GM18907 (cell line): ENCODE data around the gene FAM222B.
A peak's percentile ranks its signal among the peaks of the same experiment; 100 is the strongest.
"Not testable (repeated sequence)": the region's sequence is repeated elsewhere in the genome, so short reads cannot be mapped to it uniquely, and the experiment has no call there.

Source experiments
- ATAC-seq: cut with Tn5 transposase; IDR thresholded peaks from one replicate; pipeline ENCODE4 v1.9.1; 2021; ENCODE audit warnings: mild to moderate bottlenecking, moderate library complexity; ENCODE audit not compliant: unreplicated experiment

The FAM222B gene

DNA sequence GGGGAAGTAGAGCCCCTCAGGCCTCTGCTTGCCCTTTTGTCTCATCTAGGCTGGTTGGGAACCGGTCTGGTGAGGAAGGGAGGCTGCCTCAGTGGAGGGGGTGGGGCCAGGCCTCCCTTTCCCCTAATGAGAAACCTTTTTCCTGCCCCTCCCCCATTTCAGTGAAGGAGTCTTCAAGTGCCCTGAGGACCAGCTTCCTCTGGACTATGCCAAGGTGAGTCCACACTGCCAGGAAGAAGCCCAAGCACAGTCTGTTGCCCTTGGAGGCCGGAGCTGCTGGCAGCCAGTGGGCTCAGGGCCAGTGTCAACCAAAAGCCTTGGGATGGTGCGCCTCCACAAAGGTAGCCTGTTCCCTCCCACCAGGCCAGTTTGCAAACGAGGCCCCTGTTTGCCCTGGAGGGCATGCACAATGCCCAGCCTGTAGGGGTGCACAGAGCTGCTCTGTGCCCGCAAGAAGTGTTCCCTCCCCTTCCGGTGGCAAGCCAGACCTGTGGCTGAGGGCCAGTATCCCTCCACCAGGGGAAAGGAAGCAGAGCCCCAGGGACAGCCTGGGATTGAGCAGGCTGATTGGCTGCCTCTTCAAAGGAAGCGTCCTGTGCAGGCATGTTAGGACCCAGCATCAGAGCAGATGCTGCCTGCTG lies 95.4 kb downstream of the FAM222B start:
- no peak for ATAC-seq

DNA sequence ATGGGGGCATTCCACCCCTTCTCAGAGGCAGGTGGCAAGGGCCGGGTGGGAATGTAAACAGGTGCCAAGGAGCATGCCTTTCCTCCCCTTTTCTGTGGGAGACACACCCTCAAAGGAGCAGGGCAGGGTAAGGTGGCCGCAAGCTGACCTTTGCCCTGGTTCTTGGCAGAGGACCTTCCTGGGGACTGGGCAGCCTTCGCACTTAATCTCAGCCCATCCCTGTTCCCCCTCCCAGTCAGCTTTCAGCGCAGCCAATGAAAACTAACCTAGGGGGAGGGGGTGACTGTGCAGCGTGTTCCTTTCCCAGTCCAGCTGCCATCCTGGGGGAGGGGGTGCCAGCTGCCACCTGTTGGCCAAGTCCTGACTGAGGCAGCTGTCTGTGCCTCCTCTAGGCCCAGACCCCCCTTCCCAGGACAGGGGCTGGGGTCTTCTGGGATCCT lies 96.0 kb downstream of the FAM222B start:
- ATAC-seq = no peak

DNA sequence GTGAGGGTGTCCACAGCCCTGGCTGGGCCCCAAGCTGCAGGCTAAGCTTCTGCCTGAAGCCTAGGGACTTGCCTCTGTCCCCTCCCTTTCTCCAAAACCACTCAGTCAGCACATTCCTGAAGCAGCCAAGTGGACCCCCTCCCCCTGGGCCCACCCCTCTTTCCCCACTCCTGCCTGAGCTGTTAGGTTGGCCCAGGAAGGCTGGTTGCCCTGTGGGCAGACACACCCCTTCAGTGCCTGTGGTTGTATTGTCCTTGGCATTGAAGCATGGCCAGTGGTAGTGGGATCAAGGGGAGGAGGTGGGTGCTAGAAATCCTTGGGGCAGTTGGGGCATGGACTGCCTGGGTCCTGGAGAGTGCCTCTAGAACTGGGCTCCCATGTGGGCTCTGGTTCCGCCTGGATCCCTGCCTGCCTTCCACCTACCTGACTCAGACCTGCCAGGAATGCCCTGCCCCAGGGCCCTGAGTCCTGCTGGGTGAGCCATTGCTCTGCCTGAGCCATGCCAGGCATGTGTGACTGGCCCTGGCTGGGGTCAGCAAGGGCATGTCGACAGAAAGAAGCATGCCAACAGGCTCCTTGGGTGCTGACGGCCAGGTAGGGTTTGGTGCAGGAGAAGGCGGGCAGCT lies 96.7 kb downstream of the FAM222B start:
- no peak for ATAC-seq

DNA sequence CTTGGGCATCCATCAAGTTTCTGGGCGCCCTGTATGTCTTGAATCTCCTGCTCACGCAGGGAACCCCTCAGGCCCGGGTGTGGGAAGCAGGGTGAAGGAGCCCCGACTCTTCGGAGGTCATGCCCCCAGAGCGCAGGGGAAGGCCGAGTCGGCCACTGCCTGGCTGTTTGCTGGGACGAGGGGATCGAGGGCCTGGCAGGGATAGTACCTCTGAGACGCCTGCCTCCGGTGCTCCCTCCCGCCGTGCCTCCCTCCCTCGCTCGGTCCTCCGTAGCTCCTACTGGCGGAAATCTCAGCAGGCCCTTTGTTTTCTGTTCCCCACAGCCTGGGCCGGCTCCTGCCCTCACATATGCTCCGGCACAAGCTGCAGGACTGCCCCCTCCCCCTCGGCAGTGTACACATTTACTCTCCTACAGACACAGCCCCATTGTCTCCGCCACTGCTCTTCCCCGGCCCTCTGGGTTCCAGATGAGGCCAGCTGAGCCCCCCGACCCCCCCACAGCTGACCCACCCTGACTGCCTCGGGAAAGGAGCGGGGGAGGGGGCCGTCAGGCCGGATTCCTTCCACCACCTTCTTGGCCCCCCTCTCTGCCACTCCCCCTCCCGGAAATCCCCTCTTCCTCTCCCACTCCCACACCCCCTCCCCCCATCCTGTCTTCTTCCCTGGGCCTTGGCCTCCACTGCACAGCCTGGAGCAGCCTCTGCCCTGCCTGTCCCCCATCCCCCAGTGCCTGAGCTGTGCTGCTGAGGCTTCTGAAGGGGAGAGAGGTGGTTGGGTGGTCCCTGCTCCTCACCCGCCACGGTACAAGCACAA lies 97.4 kb downstream of the FAM222B start:
- no peak for ATAC-seq

DNA sequence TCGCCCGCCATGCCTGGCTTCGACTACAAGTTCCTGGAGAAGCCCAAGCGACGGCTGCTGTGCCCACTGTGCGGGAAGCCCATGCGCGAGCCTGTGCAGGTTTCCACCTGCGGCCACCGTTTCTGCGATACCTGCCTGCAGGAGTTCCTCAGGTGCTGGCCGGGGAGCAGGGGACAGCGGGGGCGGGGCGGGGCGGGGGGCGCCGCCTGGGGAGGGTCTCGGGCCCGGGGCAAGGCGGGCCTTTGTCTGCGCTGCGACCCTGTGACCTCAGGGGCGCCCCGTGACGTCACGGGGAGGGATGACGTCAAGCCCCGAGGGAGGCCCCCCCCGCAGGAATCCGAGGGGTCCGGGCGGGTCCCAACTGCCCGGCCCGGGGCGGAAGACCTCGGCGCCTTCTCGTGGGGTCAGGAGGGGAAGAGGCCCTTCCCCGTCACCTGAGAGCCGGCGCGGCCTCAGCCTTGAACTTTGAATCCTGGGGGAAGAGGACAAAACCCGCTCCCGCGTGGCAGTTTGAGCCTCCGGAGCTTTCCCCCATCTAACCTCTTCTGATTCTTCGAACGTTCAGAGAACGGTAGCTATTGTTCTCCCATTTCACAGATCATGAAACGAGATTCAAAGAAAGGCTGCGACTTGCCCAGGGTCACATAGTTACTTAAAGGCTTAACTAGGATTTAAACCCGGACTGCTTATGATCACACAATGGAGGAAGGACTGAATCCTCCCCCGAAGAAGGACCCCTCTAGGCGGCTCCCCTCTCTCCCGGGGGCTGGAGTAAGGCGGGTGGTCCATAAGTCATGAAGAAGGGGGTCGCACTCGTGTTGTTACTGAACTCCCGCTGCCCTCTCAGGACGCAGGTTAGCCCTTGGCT lies 98.3 kb downstream of the FAM222B start:
- ATAC-seq = no peak

DNA sequence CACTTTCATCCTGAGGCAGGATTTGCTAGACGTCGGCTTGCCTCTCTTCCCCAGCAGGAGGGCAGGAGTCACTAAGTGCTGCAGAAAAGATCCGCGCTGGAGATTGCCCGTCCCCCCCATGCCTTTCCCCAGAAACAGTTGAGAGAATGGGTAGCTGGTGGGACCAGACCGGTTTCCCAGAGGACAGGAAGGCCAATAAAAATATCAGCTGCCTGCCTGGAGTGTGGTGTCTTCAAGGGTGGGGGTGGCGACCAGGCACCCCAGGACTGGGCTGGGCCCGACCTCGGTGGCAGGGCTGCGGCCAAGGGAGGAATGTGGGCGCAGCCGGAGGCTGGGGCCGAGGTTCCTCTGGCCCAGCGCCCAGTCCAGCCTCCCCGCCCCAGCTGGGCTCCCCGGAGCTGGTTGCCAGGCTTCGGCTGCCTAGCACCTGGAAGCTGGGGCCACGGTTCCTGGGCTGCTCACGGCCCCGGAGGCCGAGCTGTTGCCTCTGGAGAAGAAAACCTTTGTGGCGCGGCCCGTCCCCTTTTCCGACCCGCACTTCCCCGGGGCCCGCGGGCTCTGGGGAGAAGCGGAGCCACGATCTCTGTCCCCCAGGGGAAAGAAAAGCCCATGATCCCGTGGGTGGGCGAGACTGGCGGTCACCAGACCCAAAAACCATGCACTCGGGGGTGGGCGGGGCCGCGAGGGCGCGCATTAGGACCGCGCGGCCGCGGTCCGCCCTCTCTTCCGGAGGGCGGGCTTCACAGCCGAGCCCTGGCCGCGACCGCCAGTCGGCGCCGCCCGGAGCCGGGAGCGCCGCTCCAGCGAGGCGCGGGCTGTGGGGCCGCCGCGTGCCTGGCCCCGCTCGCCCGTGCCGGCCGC lies 99.1 kb downstream of the FAM222B start, which contains the start of gene TRAF4:
TRAF4 (plus strand) TSS at position 769 of the 861 bp plus-strand sequence. CDS start 102 bp downstream, outside the sequence.
- ATAC-seq = peak; percentile 48

DNA sequence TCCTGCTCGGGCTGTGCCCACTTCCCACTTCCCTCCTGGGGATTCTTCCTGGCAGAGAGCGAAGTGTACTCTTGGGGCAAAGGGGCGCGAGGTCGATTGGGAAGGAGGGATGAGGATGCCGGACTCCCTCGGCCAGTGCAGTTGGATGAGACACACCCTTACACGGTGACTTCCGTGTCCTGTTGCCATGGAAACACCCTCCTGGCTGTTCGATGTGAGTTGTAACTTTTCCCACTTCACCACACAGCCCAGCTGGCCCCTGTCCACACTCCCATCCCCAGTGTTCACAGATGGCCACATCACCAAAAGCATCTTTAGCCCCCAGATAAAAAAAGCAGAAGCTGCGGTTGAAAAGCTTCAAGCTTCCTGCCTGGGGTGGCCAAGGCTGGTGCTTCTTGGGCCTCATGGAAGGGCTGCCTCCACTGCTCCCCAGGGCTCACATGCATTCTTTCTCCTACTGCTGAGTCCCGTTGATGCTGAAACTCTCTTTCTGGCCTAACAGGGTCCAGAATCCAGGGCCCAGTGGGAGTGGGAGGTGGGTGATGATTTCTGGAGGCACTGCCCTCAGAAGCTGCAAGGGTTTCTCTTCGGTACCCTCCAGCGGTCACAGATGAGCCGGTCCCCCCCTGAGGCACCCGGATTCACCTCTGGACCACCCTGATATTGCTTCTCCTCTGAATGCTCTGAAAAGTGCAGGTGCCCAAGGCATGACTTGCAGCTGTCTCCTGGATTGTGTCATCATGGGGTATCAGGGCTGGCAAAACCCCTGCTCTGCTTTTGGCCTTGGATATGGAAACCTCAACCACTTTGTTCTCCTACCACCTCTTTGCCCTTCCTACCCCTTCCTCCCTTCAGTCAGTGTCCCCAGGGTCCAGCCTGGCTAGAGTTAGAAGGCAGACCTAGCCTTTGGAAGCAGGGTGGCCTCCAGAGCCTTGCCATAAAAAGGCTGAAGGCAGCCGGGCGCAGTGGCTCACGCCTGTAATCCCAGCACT lies 100.9 kb downstream of the FAM222B start:
- ATAC-seq = peak; percentile 17

DNA sequence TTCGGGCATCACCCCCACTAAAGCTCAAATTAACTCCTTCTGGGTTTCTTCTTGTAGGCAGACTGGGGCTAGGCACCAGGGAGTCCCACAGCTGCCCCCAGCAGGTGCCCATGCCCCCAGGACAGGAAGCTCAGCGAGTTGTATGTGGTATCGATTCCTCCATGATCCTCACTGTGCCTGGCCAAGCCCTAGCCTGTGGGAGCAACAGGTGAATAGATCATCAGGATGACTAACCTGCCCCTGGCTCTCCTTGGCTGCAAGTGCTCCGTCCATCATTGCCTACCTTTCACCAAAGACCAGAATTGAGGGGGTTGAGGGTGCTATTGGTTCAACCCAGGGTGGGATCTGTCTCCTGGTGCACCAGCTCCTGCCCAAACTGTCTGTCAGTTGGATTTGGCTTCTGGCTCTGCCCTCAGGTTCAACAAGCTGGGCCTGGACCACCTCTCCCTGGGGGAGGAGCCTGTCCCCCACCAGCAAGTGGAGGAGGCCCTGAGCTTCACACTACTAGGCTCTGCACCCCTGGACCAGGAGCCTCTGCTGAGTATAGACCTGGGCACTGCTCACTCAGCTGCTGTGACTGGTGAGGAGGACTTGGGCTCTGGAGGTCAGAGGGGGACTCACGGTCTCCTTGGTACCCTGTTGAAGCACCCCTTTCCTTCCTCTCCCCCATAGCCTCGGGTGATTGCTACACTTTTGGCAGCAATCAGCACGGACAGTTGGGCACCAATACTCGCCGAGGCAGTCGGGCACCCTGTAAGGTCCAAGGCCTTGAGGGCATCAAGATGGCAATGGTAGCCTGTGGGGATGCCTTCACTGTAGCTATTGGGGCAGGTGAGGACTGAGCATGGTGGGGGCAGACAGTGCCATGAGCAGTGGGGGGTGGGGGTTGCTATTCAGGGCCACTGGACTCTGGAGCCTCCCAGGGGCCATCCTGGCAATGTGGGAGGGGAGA lies 101.9 kb downstream of the FAM222B start:
- no peak for ATAC-seq

DNA sequence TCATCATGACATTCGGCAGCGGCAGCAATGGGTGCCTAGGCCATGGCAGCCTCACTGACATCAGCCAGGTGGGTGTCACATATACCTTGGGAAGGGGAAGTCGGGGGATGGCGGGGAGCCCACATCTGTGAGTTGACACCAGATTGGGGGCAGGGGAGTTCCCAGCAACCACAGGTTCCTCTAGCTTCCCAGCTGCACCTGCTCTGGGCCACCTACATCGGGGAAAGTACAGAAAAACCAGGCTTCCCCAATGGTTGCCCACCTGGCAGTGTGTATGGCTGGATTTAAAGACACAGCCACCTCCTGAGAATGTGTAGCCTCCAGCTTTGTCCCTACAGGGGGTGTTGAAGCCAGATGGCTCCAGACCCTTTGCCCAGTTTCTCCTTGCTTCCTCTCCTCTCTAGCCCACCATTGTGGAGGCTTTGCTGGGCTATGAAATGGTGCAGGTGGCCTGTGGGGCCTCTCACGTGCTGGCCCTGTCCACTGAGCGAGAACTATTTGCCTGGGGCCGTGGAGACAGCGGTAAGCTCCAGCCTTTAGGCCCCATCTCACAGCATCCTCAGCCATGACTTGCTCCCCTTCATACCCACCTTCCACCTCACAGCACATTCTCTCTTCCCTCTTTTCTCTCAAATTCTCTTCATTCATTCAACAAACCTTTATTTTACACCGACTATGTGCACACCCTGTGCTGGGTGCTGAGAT lies 103.8 kb downstream of the FAM222B start:
- ATAC-seq = peak; percentile 39

DNA sequence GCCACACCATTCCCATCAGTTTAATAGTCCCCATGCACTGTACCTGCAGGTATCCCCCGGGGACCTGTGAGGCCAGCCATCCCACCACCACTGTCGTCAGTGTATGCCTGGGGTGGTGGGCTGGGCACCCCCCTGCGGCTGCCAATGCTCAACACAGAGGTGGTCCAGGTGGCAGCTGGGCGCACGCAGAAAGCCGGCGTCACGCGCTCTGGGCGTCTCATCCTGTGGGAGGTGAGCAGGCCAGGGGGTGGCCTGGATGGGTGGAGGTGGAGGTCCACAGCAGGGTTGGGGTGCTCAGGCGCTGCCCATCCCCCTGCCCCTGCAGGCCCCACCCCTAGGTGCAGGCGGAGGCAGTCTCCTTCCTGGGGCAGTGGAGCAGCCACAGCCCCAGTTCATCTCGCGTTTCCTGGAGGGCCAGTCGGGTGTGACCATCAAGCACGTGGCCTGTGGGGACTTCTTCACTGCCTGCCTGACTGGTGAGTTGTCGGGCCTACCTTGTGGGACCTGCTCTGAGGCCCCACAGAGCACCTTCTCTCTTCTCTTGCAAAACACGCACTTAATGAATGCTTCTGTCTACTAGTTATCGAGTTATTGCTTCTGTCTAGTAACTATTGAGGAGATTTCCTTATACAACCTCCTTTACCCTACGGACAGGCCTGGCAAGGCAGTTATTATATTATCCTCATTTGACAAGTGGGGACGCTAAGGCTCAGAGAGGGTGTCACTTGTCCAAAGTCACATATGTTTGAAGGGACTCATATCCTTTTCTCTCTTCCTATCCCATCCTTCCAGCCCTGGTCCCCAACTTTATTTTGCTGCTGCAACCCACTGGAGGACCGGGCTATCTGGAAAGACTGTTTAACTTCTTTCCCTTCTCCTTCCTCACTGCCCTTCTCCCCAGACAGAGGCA lies 104.6 kb downstream of the FAM222B start:
- peak; percentile 54 for ATAC-seq

DNA sequence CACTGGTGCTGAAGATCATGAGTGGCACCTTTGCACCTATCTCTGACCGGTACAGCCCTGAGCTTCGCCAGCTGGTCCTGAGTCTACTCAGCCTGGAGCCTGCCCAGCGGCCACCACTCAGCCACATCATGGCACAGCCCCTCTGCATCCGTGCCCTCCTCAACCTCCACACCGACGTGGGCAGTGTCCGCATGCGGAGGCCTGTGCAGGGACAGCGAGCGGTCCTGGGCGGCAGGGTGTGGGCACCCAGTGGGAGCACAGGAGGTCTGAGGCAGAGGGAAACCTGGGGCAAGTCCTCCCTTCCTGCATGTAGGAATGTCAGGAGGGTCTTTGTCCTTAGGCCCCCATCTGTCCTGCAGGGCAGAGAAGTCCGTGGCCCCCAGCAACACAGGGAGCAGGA lies 105.3 kb downstream of the FAM222B start:
- ATAC-seq = no peak

DNA sequence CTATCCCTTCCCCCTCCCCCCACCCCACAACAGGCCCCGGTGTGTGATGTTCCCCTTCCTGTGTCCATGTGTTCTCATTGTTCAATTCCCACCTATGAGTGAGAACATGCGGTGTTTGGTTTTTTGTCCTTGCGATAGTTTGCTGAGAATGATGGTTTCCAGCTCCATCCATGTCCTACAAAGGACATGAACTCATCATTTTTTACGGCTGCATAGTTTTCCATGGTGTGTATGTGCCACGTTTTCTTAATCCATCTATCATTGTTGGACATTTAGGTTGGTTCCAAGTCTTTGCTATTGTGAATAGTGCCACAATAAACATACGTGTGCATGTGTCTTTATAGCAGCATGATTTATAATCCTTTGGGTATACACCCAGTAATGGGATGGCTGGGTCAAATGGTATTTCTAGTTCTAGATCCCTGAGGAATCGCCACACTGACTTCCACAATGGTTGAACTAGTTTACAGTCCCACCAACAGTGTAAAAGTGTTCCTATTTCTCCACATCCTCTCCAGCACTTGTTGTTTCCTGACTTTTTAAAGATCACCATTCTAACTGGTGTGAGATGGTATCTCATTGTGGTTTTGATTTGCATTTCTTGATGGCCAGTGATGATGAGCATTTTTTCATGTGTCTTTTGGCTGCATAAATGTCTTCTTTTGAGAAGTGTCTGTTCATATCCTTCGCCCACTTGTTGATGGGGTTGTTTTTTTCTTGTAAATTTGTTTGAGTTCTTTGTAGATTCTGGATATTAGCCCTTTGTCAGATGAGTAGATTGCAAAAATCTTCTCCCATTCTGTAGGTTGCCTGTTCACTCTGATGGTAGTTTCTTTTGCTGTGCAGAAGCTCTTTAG lies 106.4 kb downstream of the FAM222B start:
- not testable (repeated sequence) for ATAC-seq

DNA sequence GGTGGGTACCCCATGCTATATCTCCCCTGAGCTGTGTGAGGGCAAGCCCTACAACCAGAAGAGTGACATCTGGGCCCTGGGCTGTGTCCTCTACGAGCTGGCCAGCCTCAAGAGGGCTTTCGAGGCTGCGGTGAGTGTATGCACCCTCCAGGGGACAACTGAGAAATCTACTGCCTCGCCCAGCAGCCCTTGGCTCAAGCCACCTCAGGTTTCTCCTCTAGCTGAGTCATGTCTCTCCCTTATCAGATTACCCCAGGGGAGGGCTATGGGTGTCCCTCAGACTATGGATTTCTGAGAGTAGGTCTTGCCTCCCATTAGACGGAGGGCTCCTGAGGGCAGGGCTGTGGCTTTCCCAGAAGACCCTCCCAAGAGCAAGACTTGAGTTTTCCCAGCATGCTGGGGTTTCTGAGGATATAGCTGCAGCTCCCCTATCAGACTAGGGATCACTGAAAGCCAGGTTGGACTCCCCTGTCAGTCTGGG lies 107.3 kb downstream of the FAM222B start:
- ATAC-seq = no peak

DNA sequence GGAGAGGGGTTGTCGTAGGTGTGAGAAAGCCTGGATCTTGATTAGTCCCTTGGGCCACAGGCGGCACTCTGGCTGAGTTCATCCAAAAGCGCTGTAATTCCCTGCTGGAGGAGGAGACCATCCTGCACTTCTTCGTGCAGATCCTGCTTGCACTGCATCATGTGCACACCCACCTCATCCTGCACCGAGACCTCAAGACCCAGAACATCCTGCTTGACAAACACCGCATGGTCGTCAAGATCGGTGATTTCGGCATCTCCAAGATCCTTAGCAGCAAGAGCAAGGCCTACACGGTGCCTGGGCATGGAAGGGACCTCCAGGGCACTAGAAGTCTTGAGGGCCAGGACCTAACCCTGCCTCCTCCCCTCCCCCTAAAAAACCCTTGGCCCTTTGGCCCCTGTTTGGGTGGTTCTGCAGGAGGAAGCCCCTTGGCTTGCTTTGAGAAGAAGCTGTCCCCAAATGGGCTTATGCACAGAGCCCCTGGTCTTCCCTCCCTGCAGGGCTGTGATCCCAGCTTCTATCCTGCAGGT lies 107.8 kb downstream of the FAM222B start:
- no peak for ATAC-seq

DNA sequence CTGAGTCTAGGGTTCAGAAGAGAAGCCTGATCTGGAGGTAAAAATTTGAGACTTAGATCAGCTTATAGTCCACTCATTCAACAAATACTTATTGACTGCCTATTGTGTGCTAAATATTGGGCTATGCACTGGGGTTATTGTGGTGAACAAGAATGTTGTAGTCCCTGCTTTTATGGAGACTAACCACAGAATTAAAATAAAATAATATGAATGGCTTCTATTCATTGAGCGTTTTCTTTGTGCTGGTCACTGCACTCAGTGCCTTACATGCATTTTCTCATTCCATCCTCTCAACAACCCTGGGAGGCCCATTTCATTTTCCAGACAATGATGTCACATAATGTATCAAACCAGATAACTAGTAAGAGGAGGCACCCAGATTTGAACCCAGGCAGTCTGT lies 109.2 kb downstream of the FAM222B start:
- no peak for ATAC-seq
